H9 (cell line): ENCODE measurements around the gene KRTAP10-3. TPM values are rescaled to one million over a fixed set of nuclear protein-coding genes. Genes with fewer than 3 reads are reported as not detected.
A peak's percentile ranks its signal among the peaks of the same experiment; 100 is the strongest.

ENCODE experiments used
- DNase-seq: peaks from one replicate; pipeline ENCODE4 v3.0.0-alpha.2; 2017
- H2AFZ ChIP-seq: one replicate; pipeline ENCODE4 v1.6.1; 2013; ENCODE audit warnings: mild to moderate bottlenecking, low read length, control low read depth, moderate library complexity
- H2AK5ac ChIP-seq: 2 replicates; pipeline ENCODE4 v1.6.1; 2013; ENCODE audit warnings: low read length, control low read depth, mixed read lengths; ENCODE audit not compliant: insufficient read length
- H2BK120ac ChIP-seq: one replicate; pipeline ENCODE4 v1.6.1; 2013; ENCODE audit warnings: low read depth, mild to moderate bottlenecking, low read length, control low read depth, inconsistent platforms; ENCODE audit not compliant: poor library complexity, severe bottlenecking
- H2BK12ac ChIP-seq: 2 replicates; pipeline ENCODE4 v1.6.1; 2013; ENCODE audit warnings: low read length, control low read depth, mixed read lengths, low read depth; ENCODE audit not compliant: insufficient read length
- H2BK15ac ChIP-seq: 2 replicates; pipeline ENCODE4 v1.6.1; 2013; ENCODE audit warnings: low read depth, low read length, control low read depth
- H2BK20ac ChIP-seq: one replicate; pipeline ENCODE4 v1.6.1; 2013; ENCODE audit warnings: low read depth, mild to moderate bottlenecking, low read length, control low read depth, inconsistent platforms; ENCODE audit not compliant: poor library complexity, severe bottlenecking
- H2BK5ac ChIP-seq: 2 replicates; pipeline ENCODE4 v1.6.1; 2013; ENCODE audit warnings: low read length, control low read depth, mixed read lengths; ENCODE audit not compliant: insufficient read length
- H3K14ac ChIP-seq: 2 replicates; pipeline ENCODE4 v1.6.1; 2013; ENCODE audit warnings: low read length, control low read depth; ENCODE audit not compliant: insufficient read depth
- H3K18ac ChIP-seq: 2 replicates; pipeline ENCODE4 v1.6.1; 2013; ENCODE audit warnings: low read depth, mild to moderate bottlenecking, mixed read lengths, low read length, control low read depth; ENCODE audit not compliant: insufficient read length
- H3K23ac ChIP-seq: 2 replicates; pipeline ENCODE4 v1.6.1; 2013; ENCODE audit warnings: low read length, control low read depth, mixed read lengths, low read depth; ENCODE audit not compliant: insufficient read length
- H3K23me2 ChIP-seq: 2 replicates; pipeline ENCODE4 v1.6.1; 2013; ENCODE audit warnings: low read depth, mild to moderate bottlenecking, mixed read lengths, low read length, control low read depth; ENCODE audit not compliant: insufficient read length, poor library complexity, severe bottlenecking
- H3K27ac ChIP-seq: 2 replicates; pipeline ENCODE4 v1.5.1; 2013; ENCODE audit warnings: low read length, control low read depth, mixed read lengths, low read depth; ENCODE audit not compliant: insufficient read length
- H3K27me3 ChIP-seq: 2 replicates; pipeline ENCODE4 v1.6.1; 2013; ENCODE audit warnings: low read length, control low read depth, inconsistent platforms; ENCODE audit not compliant: insufficient read depth
- H3K4ac ChIP-seq: 2 replicates; pipeline ENCODE4 v1.6.1; 2013; ENCODE audit warnings: low read depth, mild to moderate bottlenecking, control low read depth, inconsistent platforms, low read length, moderate library complexity
- H3K4me1 ChIP-seq: 2 replicates; pipeline ENCODE4 v1.6.1; 2013; ENCODE audit warnings: low read length, control low read depth, inconsistent platforms; ENCODE audit not compliant: insufficient read depth
- H3K4me2 ChIP-seq: 2 replicates; pipeline ENCODE4 v1.6.1; 2013; ENCODE audit warnings: low read length, control low read depth, mixed read lengths; ENCODE audit not compliant: insufficient read length, insufficient read depth
- H3K56ac ChIP-seq: 2 replicates; pipeline ENCODE4 v1.6.1; 2013; ENCODE audit warnings: low read depth, mild to moderate bottlenecking, mixed read lengths, low read length, control low read depth; ENCODE audit not compliant: insufficient read length
- H3K79me1 ChIP-seq: 2 replicates; pipeline ENCODE4 v1.6.1; 2013; ENCODE audit warnings: low read depth, mild to moderate bottlenecking, moderate library complexity, low read length, control low read depth, inconsistent platforms; ENCODE audit not compliant: insufficient read depth, poor library complexity, severe bottlenecking
- H3K79me2 ChIP-seq: 2 replicates; pipeline ENCODE4 v1.6.1; 2013; ENCODE audit warnings: low read length, control low read depth, inconsistent platforms; ENCODE audit not compliant: insufficient read depth
- H3K9ac ChIP-seq: 2 replicates; pipeline ENCODE4 v1.6.1; 2013; ENCODE audit warnings: low read length, control low read depth, mixed read lengths; ENCODE audit not compliant: insufficient read length; ENCODE audit errors: extremely low read depth
- H3K9me3 ChIP-seq: one replicate; pipeline ENCODE4 v1.6.1; 2013; ENCODE audit warnings: low read depth, low read length, inconsistent platforms; ENCODE audit not compliant: control insufficient read depth
- H3T11ph ChIP-seq: one replicate; pipeline ENCODE4 v1.6.1; 2013; ENCODE audit warnings: mild to moderate bottlenecking, low read length, control low read depth, inconsistent platforms
- H4K20me1 ChIP-seq: one replicate; pipeline ENCODE4 v1.6.1; 2013; ENCODE audit not compliant: control insufficient read depth, insufficient read length, insufficient read depth
- H4K5ac ChIP-seq: 2 replicates; pipeline ENCODE4 v1.6.1; 2013; ENCODE audit warnings: low read depth, mild to moderate bottlenecking, mixed read lengths, low read length, control low read depth; ENCODE audit not compliant: insufficient read length
- H4K8ac ChIP-seq: replicated peaks from 2 replicates; pipeline ENCODE4 v1.6.1; 2013; ENCODE audit warnings: low read length, control low read depth, mixed read lengths, low read depth; ENCODE audit not compliant: insufficient read length
- H4K91ac ChIP-seq: 2 replicates; pipeline ENCODE4 v1.6.1; 2013; ENCODE audit warnings: low read depth, mild to moderate bottlenecking, moderate library complexity, mixed read lengths, low read length, control low read depth; ENCODE audit not compliant: insufficient read length
- H3K27ac Mint-ChIP-seq, 3 experiments: 2 replicates in 2 of 3; 3 replicates in 1 of 3; pipeline ENCODE4 v1.8.0; 2020 to 2021; ENCODE audit warnings: mixed read lengths in 3 of 3, mild to moderate bottlenecking in 1 of 3, moderate library complexity in 1 of 3
- H3K27me3 Mint-ChIP-seq: 2 replicates; pipeline ENCODE4 v1.8.0; 2021; ENCODE audit warnings: low read depth, mild to moderate bottlenecking, moderate library complexity, mixed read lengths
- H3K36me3 Mint-ChIP-seq, 3 experiments: 2 replicates in 2 of 3; 3 replicates in 1 of 3; pipeline ENCODE4 v1.8.0; 2020 to 2021; ENCODE audit warnings: low read depth in 3 of 3, mixed read lengths in 3 of 3; ENCODE audit not compliant: insufficient read depth in 1 of 3
- H3K4me1 Mint-ChIP-seq, 2 experiments: 2 replicates each; pipeline ENCODE4 v1.8.0; 2020; ENCODE audit warnings: mixed read lengths in 2 of 2
- H3K4me3 Mint-ChIP-seq, 2 experiments: 2 replicates in 1 of 2; 3 replicates in 1 of 2; pipeline ENCODE4 v1.8.0; 2020 to 2021; ENCODE audit warnings: mild to moderate bottlenecking in 2 of 2, mixed read lengths in 2 of 2, moderate library complexity in 1 of 2
- H3K9me3 Mint-ChIP-seq, 2 experiments: 2 replicates in 1 of 2; 3 replicates in 1 of 2; pipeline ENCODE4 v1.8.0; 2020; ENCODE audit warnings: mild to moderate bottlenecking in 2 of 2, mixed read lengths in 2 of 2, moderate library complexity in 1 of 2
- WGBS: extraction: QIAGEN DNeasy Blood & Tissue Kit; methylation state at CpG from one replicate; pipeline ENCODE4 v1.1.7; 2013; ENCODE audit warnings: missing lambda C conversion rate, low lambda C conversion rate, mixed read lengths; ENCODE audit not compliant: insufficient read length; ENCODE audit errors: extremely low coverage; 5-methylcytosine and 5-hydroxymethylcytosine counted together
- total RNA-seq: library from RNA; stranded (reverse); gene quantifications from 2 replicates; pipeline ENCODE4 v1.2.1, GENCODE V29; 2021
- TF ChIP-seq, protein P1 (sequence below): fragments of 200-600 bp; sonication (generic); conservative IDR thresholded peaks from 3 replicates; pipeline ENCODE4 v1.8.0; 2021; ENCODE audit warnings: antibody characterized with exemption, mild to moderate bottlenecking

Gene KRTAP10-3
- total RNA-seq, 1 experiment from 2014 or later, result not detected

DNA sequence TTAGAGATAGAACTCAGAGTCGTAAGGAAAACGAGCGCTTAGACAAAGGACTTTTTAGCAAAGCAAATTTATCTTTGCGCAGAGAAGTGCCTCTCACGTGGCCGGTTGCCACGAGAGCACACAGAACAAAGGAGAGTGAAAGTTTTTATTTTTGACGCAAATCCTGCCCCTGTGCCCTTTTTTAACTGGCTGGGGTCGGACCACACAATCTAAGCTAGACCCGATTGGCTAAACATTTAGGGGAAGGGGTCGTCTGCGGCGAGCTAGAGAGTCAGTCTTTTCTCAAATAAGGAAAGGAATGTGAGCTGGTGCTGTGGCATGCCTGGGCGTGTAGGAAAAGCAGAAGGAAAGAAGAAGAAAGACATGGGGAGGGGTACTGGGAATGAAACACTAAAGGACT lies 9.7 kb downstream of the KRTAP10-3 start:
- Histone ChIP-seq H3K56ac (no peak overlapping the region), H2AK5ac (no peak overlapping the region), H2BK5ac (no peak overlapping the region), H3K23me2 (no peaks in the 10 kb centered on the region), H3K79me1 (no peaks in the 10 kb centered on the region), H3K9ac (no peak overlapping the region), H3K18ac (peak overlapping the region; percentile 89), H4K8ac (no peak overlapping the region), H3K14ac (peak overlapping the region; percentile 59; the same call in 1 of the 2 replicates), H2BK15ac (no peak overlapping the region), H4K5ac (no peak overlapping the region), H3K4me2 (no peak overlapping the region), H3K4me1 (peaks cover 6% of the 10 kb centered on the region; the same call in 1 of the 2 replicates), H3K9me3 (no peaks in the 10 kb centered on the region), H3K27ac (peak overlapping the region; percentile 7), H2BK12ac (no peak overlapping the region), H3T11ph (peak overlapping the region; percentile 20), H3K4ac (no peak overlapping the region; the same call in 1 of the 2 replicates), H3K27me3 (no peaks in the 10 kb centered on the region), H3K23ac (no peak overlapping the region), H2BK120ac (peak overlapping the region; percentile 83), H2AFZ (no peak overlapping the region), H4K91ac (no peak overlapping the region), H2BK20ac (peak overlapping the region; percentile 46), H3K79me2 (no peaks in the 10 kb centered on the region), H4K20me1 (no peaks in the 10 kb centered on the region)
- peak; percentile 82 for DNase-seq
- Mint-ChIP-seq H3K4me3 (no peak overlapping the region; a peak in 1 of 5 replicates), H3K27ac (peak overlapping the region; percentile 0 to 87 (median 78); a peak in 6 of 7 replicates), H3K9me3 (peaks cover 10 to 20% of the 10 kb centered on the region in 2 experiments; a peak in 4 of 5 replicates), H3K4me1 (peaks cover 46 to 54% of the 10 kb centered on the region in 2 experiments), H3K36me3 (peaks cover 0 to 19% (median 9%) of the 10 kb centered on the region in 3 experiments; a peak in 3 of 7 replicates), H3K27me3 (peaks cover 3% of the 10 kb centered on the region)
- no CpG with 5 or more reads among the region's 14 CpGs for WGBS
- TF ChIP-seq, protein P1, sequence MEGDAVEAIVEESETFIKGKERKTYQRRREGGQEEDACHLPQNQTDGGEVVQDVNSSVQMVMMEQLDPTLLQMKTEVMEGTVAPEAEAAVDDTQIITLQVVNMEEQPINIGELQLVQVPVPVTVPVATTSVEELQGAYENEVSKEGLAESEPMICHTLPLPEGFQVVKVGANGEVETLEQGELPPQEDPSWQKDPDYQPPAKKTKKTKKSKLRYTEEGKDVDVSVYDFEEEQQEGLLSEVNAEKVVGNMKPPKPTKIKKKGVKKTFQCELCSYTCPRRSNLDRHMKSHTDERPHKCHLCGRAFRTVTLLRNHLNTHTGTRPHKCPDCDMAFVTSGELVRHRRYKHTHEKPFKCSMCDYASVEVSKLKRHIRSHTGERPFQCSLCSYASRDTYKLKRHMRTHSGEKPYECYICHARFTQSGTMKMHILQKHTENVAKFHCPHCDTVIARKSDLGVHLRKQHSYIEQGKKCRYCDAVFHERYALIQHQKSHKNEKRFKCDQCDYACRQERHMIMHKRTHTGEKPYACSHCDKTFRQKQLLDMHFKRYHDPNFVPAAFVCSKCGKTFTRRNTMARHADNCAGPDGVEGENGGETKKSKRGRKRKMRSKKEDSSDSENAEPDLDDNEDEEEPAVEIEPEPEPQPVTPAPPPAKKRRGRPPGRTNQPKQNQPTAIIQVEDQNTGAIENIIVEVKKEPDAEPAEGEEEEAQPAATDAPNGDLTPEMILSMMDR, result no peak
